HepG2 (cell line): Measurements from ENCODE around the gene NELFCD.

ENCODE experiments used
- HDAC2 ChIP-seq: sonication (generic); formaldehyde crosslinking; IDR thresholded peaks from 2 replicates; pipeline ENCODE4 v1.4.0; 2020; ENCODE audit warnings: missing genetic modification reagents
- JUND ChIP-seq: sonication (generic); formaldehyde crosslinking; IDR thresholded peaks from 2 replicates; pipeline ENCODE4 v1.8.0; 2022; ENCODE audit warnings: mild to moderate bottlenecking, missing genetic modification reagents
- MYC ChIP-seq: sonication (generic); formaldehyde crosslinking; IDR thresholded peaks from 2 replicates; pipeline ENCODE4 v1.9.0; 2021; ENCODE audit warnings: missing genetic modification reagents, borderline replicate concordance
- ZNF24 ChIP-seq: fragments of 450-650 bp; IDR thresholded peaks from 2 replicates; pipeline ENCODE4 v1.6.1; 2017; ENCODE audit warnings: antibody characterized with exemption, mild to moderate bottlenecking
- TF ChIP-seq, protein P1 (sequence below): sonication (generic); formaldehyde crosslinking; IDR thresholded peaks from 2 replicates; pipeline ENCODE4 v1.5.0; 2020; ENCODE audit warnings: mild to moderate bottlenecking, missing genetic modification reagents, moderate library complexity
- TF ChIP-seq, protein P2 (sequence below): sonication (generic); formaldehyde crosslinking; IDR thresholded peaks from 2 replicates; pipeline ENCODE4 v1.4.0; 2020; ENCODE audit warnings: mild to moderate bottlenecking, low read depth, missing genetic modification reagents
- TF ChIP-seq, protein P3 (sequence below): sonication (generic); formaldehyde crosslinking; IDR thresholded peaks from 2 replicates; pipeline ENCODE4 v1.4.0; 2020; ENCODE audit warnings: missing genetic modification reagents, borderline replicate concordance

DNA sequence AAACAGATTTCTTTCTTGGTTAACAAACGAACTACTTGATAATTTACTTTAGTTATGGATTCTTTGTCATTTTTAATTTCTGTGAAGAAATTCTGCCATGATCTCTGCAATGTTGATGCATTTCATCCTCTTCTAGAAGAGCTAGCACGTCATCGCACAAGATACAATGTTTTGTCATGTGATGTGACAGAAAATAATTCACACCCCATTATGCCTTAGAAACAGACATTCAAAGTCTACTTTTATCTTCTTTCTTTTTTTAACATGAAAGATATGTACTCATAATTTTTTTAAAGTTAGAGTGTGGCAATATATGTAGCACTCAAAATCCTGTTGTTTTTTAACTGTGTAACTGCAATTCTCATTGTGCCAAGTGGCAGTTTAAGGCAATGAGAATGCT is 39.6 kb upstream of the NELFCD start:
- TF ChIP-seq, protein P1, sequence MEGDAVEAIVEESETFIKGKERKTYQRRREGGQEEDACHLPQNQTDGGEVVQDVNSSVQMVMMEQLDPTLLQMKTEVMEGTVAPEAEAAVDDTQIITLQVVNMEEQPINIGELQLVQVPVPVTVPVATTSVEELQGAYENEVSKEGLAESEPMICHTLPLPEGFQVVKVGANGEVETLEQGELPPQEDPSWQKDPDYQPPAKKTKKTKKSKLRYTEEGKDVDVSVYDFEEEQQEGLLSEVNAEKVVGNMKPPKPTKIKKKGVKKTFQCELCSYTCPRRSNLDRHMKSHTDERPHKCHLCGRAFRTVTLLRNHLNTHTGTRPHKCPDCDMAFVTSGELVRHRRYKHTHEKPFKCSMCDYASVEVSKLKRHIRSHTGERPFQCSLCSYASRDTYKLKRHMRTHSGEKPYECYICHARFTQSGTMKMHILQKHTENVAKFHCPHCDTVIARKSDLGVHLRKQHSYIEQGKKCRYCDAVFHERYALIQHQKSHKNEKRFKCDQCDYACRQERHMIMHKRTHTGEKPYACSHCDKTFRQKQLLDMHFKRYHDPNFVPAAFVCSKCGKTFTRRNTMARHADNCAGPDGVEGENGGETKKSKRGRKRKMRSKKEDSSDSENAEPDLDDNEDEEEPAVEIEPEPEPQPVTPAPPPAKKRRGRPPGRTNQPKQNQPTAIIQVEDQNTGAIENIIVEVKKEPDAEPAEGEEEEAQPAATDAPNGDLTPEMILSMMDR = no peak
- TF ChIP-seq HDAC2 (no peak), MYC (CRISPR knock-in tag) (no peak), JUND (CRISPR knock-in tag) (no peak), ZNF24 (no peak)
- TF ChIP-seq, protein P2, sequence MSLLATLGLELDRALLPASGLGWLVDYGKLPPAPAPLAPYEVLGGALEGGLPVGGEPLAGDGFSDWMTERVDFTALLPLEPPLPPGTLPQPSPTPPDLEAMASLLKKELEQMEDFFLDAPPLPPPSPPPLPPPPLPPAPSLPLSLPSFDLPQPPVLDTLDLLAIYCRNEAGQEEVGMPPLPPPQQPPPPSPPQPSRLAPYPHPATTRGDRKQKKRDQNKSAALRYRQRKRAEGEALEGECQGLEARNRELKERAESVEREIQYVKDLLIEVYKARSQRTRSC = no peak
- TF ChIP-seq, protein P3, sequence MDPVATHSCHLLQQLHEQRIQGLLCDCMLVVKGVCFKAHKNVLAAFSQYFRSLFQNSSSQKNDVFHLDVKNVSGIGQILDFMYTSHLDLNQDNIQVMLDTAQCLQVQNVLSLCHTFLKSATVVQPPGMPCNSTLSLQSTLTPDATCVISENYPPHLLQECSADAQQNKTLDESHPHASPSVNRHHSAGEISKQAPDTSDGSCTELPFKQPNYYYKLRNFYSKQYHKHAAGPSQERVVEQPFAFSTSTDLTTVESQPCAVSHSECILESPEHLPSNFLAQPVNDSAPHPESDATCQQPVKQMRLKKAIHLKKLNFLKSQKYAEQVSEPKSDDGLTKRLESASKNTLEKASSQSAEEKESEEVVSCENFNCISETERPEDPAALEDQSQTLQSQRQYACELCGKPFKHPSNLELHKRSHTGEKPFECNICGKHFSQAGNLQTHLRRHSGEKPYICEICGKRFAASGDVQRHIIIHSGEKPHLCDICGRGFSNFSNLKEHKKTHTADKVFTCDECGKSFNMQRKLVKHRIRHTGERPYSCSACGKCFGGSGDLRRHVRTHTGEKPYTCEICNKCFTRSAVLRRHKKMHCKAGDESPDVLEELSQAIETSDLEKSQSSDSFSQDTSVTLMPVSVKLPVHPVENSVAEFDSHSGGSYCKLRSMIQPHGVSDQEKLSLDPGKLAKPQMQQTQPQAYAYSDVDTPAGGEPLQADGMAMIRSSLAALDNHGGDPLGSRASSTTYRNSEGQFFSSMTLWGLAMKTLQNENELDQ = no peak
